GM06990 (cell line): ENCODE measurements around the gene SLC30A1.

Experiments
- DNase-seq: peaks from one replicate; pipeline ENCODE4 v3.0.0-alpha.2; 2011; ENCODE audit not compliant: insufficient read length; ENCODE audit errors: extremely low read depth
- H3K27me3 ChIP-seq: replicated peaks from 2 replicates; pipeline ENCODE4 v1.6.0; 2011; ENCODE audit warnings: low read length; ENCODE audit not compliant: control insufficient read depth, insufficient read depth
- H3K36me3 ChIP-seq: 2 replicates; pipeline ENCODE4 v1.5.1; 2011; ENCODE audit warnings: low read length; ENCODE audit not compliant: control insufficient read depth, insufficient read depth
- H3K4me3 ChIP-seq: replicated peaks from 2 replicates; pipeline ENCODE4 v1.5.1; 2011; ENCODE audit warnings: low read depth, mild to moderate bottlenecking, control low read depth, low read length
- TF ChIP-seq, protein P1 (sequence below): IDR thresholded peaks from 2 replicates; pipeline ENCODE4 v1.5.1; 2011; ENCODE audit warnings: low read length, control low read depth, mild to moderate bottlenecking, inconsistent platforms; ENCODE audit not compliant: insufficient read depth, poor library complexity, severe bottlenecking

Gene SLC30A1

DNA sequence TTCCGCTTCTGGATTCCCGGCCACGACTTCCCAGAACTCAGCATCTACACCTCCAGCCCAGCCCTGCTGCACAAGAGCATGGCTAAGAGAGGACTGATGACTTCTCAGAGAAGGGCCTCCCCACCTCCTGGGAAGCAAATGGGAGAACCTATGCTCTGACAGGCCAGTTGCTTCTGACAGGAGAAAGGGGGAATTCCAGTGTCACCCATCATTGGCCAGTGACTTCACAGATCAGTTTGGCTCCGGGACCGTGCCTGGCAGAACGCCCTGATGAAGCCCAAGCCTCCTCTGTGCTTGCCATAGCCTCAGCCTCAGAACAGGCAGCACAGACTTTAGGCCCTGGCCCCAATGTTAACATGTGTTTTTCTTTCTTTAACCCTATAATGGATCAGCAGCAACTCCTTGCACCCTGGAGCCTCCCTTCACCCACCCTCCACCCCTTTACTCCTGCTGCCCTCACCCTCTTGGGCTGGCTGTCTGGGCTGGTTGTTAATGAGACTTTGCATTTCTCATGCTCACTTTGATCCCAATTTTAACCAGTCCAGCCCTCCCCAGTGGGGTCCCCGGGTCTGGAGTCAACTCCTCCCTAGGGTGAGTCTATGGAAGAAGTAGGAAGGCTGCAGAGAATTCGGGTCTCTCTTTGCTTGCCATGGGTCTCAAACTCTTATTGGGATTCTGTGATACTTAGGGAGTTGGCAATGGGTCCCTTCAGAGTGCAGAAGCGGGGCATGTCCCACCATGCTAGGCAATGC is 42.7 kb upstream of the SLC30A1 start:
- Histone ChIP-seq H3K27me3 (no peaks in the 10 kb centered on the region), H3K36me3 (no peaks in the 10 kb centered on the region), H3K4me3 (no peak overlapping the region)
- DNase-seq, result no peak
- TF ChIP-seq, protein P1, sequence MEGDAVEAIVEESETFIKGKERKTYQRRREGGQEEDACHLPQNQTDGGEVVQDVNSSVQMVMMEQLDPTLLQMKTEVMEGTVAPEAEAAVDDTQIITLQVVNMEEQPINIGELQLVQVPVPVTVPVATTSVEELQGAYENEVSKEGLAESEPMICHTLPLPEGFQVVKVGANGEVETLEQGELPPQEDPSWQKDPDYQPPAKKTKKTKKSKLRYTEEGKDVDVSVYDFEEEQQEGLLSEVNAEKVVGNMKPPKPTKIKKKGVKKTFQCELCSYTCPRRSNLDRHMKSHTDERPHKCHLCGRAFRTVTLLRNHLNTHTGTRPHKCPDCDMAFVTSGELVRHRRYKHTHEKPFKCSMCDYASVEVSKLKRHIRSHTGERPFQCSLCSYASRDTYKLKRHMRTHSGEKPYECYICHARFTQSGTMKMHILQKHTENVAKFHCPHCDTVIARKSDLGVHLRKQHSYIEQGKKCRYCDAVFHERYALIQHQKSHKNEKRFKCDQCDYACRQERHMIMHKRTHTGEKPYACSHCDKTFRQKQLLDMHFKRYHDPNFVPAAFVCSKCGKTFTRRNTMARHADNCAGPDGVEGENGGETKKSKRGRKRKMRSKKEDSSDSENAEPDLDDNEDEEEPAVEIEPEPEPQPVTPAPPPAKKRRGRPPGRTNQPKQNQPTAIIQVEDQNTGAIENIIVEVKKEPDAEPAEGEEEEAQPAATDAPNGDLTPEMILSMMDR, result no peak

DNA sequence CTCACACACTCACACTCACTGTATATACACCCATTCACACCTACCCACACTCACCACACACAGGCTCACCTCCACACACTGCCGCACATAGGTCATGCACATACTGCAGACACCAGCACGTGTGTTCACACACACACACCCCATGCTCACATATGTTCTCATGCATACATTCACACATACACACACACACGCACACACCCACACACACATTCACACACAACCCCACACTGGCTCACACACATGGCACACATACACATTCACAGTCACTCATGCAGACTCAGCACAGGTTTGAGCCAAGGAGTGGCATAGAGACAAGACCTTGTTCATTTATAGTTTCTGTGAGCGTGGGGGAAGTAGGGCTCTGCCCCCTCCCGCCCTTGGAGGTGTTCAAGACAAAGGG is 41.1 kb upstream of the SLC30A1 start:
- H3K36me3 ChIP-seq, result no peaks in the 10 kb centered on the region
- no peak overlapping the region for H3K4me3 ChIP-seq
- TF ChIP-seq, protein P1, result no peak
- no peak for DNase-seq
- no peaks in the 10 kb centered on the region for H3K27me3 ChIP-seq

DNA sequence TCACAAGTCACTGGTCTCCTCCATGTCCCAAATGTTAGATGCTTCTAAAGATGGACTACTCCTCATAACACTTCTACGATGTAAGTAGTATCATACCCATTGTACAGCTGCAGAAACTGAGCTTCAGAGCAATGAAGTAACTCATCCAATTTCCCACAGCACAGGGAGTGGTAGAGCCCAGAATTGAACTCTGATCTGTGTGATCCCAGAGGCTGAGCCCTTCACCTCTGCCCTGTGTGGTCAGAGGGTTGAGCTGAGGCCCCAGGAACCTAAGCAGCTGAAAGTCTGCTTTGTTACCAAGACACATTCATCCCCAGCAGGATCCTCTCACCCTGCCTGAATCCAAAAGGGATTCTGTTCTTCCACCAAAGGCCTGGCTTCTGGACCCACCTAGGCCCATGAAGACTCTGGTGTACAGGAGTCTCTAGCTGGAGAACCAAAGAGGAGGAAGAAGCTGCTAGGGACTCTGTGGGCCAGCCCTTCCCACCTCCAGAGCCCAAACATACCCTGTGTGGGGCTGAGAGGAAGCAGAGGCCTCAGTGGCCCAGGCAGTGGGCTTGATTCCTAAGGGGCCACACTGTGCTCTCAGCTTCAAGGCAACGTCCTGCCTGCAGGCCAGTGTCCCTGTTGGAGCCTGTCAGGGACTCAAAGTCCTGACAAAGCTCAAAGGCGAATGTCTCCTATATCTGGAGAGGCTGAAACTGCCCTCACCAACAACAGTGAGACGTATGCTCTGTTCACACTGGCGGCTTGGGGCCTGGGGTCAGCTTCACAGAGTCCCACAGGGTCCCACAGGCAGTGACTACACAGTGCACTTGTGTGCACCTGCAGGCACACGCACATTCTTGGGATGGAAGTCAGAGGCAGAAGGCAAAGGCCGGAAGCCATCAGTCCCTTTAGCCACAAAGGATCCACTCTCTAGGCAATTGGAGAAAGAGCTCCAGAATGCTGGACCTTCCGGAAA is 40.4 kb upstream of the SLC30A1 start:
- Histone ChIP-seq H3K27me3 (no peaks in the 10 kb centered on the region), H3K4me3 (no peak overlapping the region), H3K36me3 (no peaks in the 10 kb centered on the region)
- TF ChIP-seq, protein P1, result no peak
- no peak for DNase-seq

DNA sequence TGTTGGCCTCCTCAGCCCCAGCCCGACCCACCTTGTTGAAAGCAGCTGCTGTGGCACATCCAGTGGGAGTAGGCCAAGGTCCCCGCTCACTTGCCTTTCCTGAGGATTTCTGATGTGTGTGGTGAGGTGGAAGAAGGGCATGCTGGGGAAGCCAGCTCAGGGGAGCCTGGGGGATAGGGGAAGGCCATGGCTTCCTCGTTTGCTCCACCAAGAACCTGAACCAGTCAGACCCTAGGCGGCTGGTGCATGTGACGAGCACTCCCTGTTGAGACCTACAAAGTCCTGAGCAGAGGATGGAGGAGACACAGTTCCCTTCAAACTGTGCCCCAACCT is 38.0 kb upstream of the SLC30A1 start:
- DNase-seq, result no peak
- TF ChIP-seq, protein P1, result no peak

DNA sequence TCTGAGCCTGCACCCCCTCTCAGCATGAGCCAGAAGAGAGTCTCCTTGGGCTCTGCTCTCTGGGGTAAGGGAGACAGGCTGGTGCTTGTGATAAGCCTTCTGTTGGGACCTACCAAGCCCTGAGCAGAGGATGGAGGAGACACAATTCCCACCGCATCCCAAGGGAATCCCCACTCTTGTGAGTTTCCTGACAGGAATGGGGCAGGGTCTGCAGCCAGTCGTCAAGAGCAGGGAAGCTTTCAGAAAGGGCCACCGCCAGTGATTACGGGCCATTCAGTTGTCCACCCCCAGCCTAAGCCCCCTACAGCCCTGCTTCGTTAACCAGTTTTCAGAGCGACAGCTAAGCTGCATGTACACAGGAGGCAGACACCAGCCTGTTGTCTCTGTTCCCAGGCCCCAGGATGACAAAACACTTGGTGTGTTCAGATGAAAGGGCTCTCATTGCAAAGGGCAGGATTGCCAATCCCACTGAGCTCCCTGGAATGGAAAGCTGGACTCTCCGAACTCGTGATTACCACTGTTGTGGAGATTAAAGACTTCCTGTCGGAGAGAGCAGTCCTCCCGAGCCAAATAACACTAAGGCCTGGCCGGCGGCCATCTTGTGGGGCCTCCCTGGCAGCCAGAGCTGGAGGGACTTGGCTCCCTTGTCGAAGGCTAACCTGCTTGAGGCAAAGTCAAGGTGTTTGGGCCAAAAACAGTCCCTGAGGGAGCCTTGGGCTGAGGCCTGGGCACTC is 37.4 kb upstream of the SLC30A1 start:
- no peaks in the 10 kb centered on the region for H3K36me3 ChIP-seq
- no peak for DNase-seq
- H3K4me3 ChIP-seq, result no peak overlapping the region
- H3K27me3 ChIP-seq, result no peaks in the 10 kb centered on the region
- TF ChIP-seq, protein P1, result no peak

More for the DNA sequence above, 38.0 kb upstream of the SLC30A1 start:
- no peak overlapping the region for H3K4me3 ChIP-seq
- H3K36me3 ChIP-seq, result no peaks in the 10 kb centered on the region
- no peaks in the 10 kb centered on the region for H3K27me3 ChIP-seq
